ENCODE measurements around the gene HMGCL.
A peak's percentile ranks its signal among the peaks of the same experiment; 100 is the strongest.
"Not testable (repeated sequence)": the region's sequence is repeated elsewhere in the genome, so short reads cannot be mapped to it uniquely, and the experiment has no call there.

The HMGCL gene

GRCh38 chr1:23825076-23825761 lies at the start of gene HMGCL:
HMGCL (minus strand) TSS chr1:23825429; CDS start chr1:23825415, 14 bp downstream.
- peak; percentile 86 to 89 for DNase-seq

- DNase-seq, result no peak
Observed at GRCh38 chr1:23872421-23872820, 47.2 kb upstream of the HMGCL start.

GRCh38 chr1:23869051-23869450 lies 43.8 kb upstream of the HMGCL start:
- DNase-seq, result peak in 1 of 2 donors; percentile 28

GRCh38 chr1:23868557-23869016 lies 43.4 kb upstream of the HMGCL start:
- no peak for DNase-seq

DNA sequence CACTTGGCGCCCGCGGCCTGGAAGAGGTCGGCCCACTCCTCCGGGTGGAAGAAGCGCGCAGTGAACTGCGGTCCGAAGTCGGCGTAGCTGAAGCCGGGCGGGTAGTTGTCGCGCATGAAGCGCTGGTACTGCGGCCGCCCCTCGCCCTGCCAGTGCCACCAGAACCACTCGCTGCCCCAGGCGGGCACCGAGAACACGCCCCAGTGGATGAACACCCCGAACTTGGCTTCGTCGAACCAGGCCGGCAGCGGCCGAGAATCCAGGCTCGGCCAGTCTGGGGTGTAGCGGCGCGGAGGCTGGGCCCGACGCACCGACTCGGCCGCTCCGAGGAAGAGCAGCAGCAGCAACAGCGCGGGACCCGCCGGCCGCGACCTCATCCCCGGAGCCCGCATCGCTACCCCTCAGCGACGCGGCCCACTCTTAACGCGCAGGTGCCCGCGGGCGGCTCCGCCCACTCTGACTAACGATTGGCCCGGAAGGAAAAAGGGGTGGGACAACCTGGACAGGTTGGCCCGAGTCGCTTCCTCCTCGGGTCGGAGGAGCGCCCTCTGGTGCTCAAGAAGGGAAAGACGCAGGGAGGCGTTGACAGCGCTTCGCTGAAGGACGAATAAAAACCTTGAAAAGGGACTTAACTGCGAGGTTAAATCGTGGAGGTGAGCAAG lies 42.8 kb upstream of the HMGCL start, which contains the start of gene FUCA1:
TSS of gene FUCA1 (minus strand) at position 396 of the 662 bp plus-strand sequence. CDS start at position 392, 4 bp downstream.
- DNase-seq, result peak; percentile 96 to 98

DNA sequence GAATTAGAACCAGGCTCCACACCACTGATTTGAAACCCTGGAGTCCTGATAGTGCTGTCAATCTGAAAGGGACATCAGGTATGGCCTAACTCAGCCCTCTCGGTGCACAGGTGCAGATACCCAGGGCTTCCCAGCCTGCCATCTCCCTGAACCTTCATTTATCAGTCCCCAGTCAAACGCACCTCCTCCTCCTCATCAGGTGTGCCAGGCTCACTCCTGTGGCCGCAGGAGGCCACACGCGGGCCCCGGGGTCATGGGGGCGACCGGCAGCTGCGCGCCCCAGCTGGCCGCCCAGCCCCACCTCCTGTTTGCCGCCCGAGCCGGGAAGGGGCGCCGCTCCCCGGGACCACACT lies 42.3 kb upstream of the HMGCL start:
- DNase-seq, result no peak

GRCh38 chr1:23865543-23865930 lies 40.3 kb upstream of the HMGCL start:
- no peak for DNase-seq

DNA sequence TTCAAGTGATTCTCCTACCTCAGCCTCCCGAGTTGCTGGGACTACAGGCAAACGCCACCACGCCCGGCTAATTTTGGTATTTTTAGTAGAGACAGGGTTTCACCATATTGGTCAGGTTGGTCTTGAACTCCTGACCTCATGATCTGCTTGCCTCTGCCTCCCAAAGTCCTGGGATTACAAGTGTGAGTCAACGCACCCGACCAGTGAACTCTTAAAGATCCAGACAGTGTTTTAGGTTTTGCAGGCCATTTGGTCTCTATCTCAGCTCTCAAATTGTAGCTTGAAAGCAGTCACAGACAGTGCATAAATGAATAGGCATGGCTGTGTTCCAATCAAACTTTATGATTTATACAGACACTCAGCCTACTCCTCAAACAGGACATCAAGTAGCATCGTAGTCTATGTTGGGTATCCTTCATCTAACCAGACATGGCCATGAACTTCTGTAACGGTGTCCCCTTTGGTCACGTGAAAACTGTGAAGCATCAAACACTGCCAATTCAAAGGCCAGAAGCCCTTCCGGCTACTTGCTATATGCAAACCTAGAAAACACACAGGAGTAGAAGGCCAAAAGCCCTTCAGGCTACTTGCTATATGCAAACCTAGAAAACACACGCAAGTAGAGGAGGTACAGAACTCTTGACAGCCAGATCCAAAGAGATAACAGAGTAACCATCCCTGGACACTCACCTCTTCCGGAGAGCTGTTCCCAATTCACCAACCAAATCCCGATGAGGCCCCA lies 39.7 kb upstream of the HMGCL start:
- no peak for DNase-seq

DNA sequence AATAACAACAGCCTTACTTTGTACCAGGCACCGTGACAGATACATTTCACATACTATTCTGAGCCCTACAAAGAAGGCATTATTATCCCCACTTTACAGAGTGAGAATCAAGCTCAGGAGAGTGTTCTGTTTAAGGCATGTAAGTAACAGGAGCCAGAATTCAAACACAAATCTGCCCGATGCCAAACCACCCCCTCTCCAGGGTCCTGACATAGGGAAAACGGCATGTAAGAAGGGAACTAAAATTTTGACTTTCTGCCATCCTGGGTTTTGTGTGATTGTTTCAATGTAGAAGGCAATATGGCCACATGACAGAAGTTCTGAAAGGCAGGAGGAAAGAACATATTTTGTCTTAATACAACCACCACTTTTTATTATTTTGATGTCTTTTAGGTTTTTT lies 37.4 kb upstream of the HMGCL start:
- no peak for DNase-seq

GRCh38 chr1:23854568-23854967 lies 29.3 kb upstream of the HMGCL start:
- peak in 1 of 2 donors; percentile 24 for DNase-seq

DNA sequence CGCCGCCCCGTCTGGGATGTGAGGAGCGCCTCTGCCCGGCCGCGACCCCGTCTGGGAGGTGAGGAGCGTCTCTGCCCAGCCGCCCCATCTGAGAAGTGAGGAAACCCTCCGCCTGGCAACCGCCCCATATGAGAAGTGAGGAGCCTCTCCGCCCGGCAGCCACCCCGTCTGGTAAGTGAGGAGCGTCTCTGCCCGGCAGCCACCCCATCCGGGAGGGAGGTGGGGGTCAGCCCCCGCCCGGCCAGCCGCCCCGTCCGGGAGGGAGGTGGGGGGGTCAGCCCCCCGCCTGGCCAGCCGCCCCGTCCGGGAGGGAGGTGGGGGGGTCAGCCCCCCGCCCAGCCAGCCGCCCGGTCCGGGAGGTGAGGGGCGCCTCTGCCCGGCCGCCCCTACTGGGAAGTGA lies 27.9 kb upstream of the HMGCL start:
- not testable (repeated sequence) for DNase-seq

DNA sequence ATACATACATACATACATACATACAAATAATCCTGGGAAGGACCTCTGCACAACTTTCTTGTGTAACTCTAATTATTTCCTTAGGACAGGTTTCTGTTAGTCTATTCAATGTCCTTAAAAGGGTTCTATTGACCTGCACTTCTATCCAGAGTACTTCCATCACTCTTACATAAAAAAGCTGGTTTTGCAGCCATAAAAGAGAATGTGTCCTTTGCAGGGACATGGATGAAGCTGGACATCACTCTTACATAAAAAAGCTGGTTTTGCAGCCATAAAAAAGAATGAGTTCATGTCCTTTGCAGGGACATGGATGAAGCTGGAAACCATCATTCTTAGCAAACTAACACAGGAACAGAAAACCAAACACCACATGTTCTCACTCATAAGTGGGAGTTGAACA lies 26.2 kb upstream of the HMGCL start:
- not testable (repeated sequence) for DNase-seq

DNA sequence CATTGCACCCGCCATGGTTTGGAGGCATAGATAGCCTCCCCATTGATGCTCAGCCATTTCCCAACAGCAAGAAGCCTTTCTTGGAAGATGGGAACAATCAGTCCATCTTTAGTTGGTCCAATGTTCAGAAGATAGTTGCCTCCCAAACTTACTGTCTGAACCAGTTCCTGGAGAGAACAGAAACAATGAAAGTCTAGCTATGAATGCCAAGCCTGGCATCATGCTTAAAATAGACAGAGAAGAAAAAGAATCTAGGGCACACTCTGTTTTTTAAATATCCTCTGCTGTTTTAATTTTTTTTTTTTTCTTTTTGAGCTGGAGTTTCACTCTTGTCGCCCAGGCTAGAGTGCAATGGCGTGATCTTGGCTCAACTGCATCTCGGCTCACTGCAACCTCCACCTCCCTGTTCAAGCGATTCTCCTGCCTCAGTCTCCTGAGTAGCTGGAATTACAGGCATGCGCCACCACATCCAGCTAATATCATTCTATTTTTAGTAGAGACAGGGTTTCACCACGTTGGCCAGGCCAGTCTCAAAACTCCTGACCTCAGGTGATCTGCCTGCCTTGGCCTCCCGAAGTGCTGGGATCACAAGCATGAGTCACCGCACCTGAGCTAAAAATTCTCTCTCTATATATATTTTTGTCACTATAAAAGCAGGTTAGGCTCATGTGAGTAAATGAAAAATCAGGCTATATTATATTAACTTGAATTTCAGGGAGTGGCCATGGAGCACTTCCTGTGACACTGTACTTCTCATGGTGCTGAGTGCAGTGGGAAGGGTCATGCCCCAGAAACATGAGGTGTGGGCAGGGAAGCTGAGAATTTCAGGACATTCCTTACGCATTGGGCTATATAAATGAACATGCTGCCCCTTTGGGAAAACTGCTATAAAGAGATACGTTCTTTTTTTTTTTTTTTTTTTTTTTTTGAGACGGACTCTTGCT lies 23.7 kb upstream of the HMGCL start:
- DNase-seq, result no peak

DNA sequence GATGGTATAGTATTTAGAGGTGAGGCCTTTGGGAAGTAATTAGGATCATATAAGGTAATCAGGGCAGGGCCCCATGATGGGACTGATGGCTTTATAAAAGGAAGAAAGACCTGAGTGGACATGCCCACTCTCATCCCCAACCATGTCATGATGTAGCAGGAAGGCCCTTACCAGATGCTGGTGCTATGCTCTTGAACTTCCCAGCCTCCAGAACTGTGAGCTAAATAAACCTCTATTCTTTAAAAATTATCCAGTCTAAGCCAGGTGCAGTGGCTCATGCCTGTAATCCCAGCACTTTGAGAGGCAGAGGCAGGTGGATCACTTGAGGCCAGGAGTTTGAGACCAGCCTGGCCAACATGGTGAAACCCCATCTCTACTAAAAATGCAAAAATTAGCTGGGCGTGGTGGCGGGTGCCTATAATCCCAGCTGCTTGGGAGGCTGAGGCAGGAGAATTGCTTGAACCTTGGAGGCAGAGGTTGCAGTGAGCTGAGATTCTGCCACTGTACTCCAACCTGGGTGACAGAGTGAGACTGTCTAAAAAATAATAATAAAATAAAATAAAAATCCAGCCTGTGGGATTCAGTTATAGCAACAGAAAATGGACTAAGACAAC lies 22.4 kb upstream of the HMGCL start:
- DNase-seq, result not testable (repeated sequence)

GRCh38 chr1:23845163-23845562 lies 19.9 kb upstream of the HMGCL start:
- DNase-seq, result no peak

DNA sequence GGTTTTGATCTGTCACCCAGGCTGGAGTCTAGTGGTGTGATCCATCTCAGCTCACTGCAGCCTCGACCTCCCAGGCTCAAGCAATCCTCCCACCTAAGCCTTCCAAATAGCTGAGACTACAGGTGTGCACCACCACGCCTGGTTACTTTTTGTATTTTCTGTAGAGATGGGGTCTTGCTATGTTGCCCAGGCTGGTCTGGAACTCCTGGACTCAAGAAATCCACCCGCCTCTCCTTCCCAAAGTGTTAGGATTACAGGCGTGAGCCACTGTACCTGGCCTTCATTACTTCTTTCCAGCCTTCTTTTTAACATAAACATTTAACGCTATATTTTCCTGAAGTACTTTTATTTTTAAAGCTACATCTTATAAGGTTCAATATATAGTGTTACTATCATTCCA lies 18.4 kb upstream of the HMGCL start:
- no peak for DNase-seq

DNA sequence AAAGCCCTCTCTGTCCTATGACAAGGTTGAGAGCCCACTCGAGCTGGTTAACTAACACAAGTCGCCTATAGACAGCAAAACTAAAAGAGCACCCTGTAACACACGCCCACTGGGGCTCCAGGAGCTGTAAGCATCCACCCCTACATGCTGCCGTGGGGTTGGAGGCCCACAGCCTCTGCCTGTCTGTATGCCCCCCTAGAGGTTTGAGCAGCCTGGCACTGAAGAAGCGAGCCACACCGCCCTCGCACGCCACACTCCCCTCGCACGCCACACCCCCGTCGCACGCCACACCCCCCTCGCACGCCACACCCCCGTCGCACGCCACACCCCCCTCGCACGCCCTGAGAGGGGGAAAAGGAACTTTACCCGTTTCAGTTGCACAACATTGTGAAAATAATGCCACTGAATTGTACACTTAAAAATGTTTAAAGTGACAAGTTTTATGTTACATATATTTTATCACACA lies 13.2 kb upstream of the HMGCL start:
- peak; percentile 77 to 81 for DNase-seq

- DNase-seq, result no peak
Observed at GRCh38 chr1:23837908-23838307, 12.7 kb upstream of the HMGCL start.

DNA sequence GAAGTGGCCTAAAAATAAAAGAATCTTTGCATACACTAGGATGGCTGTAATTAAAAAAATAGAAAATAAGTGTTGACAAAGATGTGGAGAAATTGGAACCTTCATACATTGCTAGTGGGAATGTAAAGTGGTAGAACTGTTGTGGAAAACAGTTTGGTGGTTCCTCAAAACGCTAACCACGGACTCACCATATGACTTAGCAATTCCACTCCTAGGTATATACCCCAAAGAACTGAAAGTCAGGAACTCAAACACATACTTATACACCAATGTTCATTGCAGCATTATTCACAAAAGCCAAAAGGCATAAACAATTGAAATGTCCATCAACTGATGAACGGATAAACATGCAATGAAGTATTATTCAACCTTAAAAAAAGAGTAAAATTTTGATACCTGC lies 10.8 kb upstream of the HMGCL start:
- no peak for DNase-seq

- not testable (repeated sequence) for DNase-seq
Observed at GRCh38 chr1:23834156-23834555, 8.9 kb upstream of the HMGCL start.

- no peak for DNase-seq
Observed at GRCh38 chr1:23827717-23828116, 2.5 kb upstream of the HMGCL start.

DNA sequence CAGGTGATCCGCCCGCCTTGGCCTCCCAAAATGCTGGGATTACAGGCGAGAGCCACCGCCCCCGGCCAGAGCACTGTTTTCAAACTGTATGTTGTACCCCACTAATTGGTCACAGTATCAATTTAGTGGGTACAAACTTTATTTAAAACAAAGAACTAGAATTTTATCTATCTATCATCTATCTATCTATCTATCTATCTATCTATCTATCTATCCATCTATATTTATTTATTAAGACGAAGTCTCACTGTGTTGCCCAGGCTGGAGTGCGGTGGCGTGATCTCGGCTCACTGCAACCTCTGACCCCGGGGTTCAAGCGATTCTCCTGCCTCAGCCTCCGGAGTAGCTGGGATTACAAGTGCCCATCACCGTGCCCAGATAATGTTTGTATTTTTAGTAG lies 1.4 kb upstream of the HMGCL start:
- DNase-seq, result not testable (repeated sequence)
